HG03342 (cell line): ENCODE data around the gene DAB2IP.

Source experiments
- ATAC-seq: cut with Tn5 transposase; IDR thresholded peaks from one replicate; pipeline ENCODE4 v1.9.1; 2021; ENCODE audit warnings: mild to moderate bottlenecking, moderate library complexity; ENCODE audit not compliant: unreplicated experiment

DAB2IP gene

DNA sequence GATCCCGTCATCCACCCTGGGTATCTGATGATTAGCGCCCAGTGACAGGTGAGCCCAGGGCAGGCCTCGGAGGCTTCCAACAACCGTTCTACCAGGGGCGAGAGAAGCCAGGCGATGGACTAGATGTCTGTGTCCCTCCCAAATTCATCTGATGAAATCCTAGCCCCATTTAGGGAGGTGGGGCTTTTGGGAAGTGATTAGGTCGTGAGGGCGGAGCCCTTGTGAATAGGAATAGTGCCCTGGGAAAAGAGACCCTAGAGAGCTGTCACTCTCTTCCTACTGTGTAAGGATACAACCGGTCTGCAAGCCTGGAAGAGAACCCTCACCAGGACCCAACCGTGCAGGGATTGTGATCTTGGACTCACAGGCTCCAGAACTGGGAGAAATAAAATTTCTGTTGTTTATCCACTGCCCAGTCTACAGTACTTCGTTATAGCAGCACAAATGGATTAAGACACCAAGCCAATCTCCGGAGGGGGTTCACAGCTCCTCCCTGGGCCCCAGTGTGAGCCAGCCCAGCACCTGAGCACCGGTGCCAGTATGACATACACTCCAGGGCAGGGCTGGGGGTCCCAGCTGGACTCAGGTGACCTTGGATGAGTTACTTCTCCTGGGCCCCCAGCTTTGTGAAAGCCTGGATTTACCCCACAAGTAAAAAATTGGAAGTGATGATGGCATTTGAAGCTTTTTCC lies 162.2 kb downstream of the DAB2IP start:
- no peak for ATAC-seq

DNA sequence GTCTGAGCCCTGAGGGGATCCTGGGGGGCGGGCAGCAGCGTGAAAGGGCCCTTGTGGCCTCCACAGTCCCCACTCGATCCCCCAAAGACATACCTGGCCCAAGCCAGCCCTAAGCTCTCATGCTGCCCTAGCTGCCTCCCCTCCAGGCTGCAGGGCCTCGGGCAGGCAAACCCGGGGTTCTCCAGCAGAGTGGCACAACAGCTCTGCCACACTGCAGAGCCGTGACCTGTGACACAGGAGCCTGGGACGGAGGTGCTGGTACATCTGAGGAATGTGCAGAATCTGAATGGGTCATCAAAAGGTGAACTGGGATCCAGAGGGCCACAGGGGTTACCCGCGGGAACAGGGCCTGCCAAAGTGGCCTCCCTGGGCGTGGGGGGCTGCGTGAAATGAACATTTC lies 163.2 kb downstream of the DAB2IP start:
- ATAC-seq: no peak

DNA sequence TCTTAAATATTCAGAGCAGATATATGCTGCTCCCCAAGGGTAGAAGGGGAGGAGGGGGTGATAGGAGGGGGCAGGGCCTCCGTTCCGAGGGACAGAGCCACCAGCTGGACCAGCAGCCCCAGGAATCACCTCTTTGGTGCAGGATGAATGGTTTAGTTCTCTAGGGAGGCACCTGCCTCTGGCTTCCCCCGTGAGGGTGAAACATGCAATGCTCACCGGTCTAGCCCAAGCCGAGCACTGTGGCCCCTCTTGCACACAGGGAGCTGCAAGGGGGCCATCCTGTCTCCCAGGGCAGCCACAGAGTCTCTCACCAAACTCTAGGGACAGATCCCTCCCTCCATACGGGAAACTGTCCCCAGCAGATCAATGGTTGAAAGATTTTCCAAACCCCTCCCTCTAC lies 163.7 kb downstream of the DAB2IP start:
- ATAC-seq: no peak

DNA sequence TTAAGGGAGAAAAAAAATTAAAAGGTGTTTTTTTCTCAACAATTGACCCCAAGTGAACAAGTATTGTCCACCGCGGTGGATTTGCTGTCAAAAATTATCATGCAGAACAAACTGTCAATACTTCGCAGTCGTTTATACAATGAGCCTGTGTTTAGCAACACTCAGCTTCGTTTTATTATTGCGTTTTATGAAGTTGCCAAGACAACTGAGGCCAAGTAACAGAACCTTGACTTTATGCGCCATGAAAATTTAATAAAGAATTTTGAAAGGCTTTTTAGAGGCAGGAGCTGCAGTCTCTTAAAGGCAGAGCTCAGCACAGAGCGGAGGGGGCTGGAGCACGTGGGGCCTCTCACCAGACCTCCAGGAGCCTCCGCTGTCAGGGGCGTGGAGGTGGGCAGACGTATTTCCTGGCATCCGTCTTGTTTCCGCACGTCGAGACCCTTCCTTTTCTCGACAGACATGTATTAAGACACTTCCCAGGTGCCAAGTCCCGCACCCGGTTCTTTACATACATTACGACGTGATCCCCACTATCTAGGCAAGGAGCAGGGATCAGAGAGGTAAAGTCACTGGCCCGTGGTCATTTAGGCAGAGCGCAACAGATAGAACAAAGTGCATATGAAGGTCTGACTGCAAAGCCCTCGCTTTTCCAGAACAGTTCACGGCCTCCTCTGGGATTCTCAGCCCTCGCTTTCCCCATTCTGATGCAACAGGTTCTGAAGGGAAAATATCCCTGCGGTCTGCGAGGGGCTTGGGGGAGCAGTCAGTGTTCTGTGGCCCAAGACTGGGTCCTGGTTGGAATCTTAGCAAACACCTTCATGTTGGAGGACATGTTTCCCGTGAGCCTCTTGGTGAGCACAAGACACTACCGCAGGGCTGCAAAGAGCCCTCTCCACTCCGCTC lies 164.4 kb downstream of the DAB2IP start:
- ATAC-seq: no peak

DNA sequence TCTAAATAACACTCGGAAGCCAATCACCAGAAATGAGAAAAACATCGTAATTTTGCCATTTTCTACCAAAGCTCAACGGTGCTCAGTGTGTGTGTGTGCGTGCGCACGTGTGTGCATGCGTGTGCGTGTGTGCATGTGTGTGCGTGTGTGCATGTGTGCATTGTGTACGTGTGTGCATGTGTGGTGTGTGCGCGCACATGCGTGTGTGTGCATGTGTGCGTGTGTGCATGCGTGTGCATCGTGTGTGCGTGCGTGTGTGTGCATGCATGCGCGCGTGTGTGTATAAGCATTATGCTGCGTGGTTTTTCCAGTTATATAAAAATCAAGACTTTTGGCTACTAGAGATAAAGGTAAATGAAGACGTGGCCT lies 165.0 kb downstream of the DAB2IP start:
- ATAC-seq: no peak

DNA sequence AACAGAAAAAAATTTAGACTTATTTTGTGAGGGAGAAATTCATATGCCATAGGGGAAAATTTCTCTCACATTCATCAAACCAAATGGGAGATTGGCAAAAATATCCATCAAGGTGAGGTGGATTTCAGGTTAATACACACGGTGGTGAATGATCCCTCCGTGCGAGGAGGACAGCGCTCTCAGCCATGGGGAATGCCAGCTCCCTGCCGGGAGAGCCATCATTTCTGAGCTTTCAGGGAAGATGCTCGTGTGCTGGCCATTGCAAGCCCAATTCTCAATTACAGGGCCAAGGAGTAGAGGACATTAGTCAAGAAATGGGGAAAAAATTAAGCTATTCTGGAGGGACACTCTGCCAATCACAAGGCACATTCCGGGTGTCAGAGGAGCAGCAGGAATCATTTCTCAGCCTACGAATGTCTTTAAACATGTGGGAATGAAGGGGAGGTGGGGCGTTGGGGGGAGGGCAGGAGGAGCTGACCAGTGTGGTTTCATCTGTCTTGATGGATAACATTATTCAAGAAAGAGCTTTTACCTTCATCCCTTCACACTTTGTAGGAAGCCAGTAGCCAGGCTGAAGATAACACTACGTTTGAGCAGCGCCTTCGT lies 165.5 kb downstream of the DAB2IP start:
- no peak for ATAC-seq

DNA sequence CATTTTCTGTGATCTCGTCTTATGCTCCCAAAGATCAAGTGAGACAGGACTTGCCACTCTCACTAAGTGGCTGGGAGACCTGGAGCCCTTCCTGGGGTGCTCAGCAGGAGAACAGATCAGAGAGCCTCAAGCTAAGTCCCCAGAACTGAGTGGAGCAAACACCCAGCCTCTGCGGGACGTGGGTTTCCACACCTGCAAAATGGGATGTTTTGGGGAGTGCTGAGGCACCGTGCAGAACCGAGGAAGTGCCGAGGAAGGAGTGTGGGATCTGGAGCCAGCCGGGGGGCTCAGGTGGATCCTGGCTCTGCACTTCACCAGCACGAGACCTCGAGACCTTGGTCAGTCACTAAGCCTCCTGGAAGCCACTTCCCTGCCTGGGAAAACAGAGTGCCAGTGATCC lies 166.0 kb downstream of the DAB2IP start:
- no peak for ATAC-seq

DNA sequence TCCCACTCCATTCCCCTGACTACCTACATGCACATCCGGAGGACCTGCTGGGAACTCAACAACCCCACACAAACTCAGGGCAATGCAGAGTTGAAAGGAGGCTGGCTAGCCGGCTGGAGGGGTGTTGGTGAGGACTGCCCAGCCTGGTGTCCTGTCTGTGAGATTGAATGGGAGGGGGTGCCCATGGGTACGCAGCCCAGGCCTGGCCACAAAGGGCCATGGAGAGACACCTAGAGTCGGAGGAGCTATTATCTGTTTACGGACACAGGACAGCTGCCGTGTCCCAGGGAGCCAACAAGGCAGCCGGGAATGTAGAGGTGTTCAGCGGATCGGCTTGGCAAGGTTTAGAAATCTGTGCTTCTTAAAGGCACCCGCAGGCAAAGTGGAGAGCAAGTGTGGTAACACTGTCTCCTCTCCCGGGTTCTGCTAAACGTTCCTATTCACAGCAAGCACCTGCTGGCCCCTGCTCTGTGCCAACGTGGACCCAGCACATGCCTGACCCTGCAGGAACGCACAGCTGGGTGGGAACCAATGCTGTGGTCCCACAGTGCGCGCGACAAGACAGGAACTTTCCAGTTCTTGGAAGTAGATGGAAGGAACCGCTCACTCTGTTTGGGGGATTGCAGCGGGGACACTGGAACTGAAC lies 166.7 kb downstream of the DAB2IP start:
- no peak for ATAC-seq

DNA sequence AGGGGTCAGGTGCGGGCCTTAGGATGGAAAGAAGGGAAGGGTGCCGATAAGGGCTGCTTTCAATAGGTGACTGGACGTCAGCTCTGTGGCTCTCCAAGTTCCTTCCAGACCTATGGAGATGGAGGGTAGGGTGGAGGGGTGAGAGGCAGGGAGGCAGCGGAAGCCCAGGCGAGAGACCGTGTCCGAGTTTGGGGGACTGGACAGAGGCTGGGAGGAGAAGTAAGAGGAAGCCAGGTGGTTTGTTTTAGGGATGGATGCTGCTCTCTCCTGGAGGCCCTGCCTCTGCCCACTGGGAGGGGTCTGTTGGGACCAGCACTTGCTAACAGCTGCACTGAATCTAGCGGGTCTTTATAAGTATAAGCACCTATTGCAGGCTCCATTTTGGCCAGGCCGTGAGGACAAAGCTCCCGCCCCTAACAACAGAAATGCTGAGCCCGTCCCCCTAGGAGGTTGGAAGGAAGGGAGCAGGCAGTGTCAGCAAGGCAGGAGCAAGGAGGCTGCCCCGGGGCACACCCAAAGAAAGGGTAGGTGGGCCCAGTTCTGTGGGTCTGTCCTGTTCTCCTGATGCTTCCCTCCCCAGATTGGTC lies 167.5 kb downstream of the DAB2IP start:
- ATAC-seq: no peak

DNA sequence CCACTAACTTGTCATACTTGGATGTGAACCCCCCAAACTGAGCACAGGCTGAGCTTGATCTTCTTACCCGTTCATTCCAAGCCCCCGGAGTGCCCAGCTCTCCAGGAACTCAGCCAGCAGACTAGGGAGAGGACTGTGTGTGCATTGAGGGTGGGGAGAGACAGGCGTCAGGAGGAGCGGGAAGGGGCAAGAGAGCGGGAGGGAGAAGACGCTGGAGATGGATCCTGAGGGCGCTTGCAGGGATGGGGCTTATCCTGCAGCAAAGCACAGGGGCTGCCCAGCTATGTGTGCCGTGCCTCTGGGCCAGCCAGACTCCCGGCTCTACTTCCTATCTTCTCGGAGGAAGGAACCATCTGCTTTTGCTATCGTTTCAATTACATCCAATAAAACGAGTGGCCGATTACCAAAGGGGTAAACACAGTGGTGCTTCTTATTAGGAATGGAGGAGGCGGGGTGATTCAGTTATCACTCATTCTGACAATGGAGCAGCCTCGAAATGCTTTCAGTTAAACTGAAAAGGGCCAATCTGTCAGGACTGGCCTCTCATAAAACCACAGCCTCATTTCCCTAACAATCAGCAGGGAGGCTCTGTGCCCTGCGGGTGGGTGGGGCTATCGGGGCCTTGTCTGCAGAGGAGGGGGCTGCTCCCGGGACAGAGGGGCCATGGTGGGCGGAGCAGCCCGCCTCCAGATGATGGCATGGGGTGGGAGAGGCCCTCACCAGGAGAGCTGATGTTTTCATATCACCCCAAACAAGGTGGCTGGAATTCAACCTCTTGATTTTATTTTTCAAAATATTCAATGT lies 168.2 kb downstream of the DAB2IP start:
- no peak for ATAC-seq

DNA sequence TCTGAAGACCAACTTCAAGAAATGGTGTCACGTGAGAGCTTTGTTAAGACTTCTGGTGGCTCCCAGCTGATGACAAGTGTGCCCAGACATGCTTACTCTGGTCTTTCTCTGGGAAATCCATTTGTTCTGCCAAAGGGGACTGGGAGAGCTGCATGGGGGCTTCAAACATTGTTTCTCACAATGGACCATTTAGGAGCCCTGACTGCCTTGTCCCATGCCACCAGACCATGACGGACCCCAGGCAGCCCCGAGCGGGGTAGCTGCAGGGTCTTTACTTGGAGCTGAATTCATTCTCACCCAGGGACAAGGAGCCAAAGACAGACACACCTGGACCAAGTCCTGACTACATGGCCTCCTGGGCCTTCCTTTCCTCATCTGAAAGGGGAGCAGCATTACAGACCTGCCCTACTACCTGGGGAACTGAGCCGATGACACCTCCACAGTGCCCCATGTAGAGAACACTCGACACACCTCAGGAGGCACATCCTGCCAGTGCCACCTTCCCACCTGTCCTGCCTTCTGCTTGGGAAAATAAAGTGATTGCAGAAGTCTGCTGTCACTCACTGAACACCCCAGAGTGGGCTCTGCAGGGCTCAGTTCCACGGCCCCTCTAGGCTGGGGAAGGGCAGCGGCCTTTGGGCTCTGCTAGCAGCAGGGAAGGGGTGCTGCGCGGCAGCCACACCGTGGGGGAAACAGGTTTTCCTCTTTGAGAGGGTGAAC lies 169.0 kb downstream of the DAB2IP start:
- no peak for ATAC-seq

DNA sequence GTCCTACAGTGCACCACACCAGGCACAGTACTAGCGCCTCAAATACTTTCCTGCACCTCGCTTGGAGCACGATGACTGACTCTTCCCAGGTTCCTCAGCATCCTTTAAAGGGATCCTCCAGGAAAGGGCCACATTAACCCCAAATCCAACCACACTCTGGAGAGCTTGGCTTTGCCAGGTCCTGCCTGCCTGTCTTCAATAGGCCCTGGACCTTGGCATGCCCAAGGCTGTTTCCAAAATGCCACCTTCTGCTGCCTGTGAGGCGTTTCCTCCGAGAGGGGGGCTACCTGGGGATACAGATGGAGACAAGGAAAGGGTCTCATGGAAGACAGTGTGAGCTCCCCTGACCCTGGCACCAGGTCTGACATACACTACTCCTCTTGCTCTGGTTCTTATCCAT lies 169.9 kb downstream of the DAB2IP start:
- no peak for ATAC-seq

DNA sequence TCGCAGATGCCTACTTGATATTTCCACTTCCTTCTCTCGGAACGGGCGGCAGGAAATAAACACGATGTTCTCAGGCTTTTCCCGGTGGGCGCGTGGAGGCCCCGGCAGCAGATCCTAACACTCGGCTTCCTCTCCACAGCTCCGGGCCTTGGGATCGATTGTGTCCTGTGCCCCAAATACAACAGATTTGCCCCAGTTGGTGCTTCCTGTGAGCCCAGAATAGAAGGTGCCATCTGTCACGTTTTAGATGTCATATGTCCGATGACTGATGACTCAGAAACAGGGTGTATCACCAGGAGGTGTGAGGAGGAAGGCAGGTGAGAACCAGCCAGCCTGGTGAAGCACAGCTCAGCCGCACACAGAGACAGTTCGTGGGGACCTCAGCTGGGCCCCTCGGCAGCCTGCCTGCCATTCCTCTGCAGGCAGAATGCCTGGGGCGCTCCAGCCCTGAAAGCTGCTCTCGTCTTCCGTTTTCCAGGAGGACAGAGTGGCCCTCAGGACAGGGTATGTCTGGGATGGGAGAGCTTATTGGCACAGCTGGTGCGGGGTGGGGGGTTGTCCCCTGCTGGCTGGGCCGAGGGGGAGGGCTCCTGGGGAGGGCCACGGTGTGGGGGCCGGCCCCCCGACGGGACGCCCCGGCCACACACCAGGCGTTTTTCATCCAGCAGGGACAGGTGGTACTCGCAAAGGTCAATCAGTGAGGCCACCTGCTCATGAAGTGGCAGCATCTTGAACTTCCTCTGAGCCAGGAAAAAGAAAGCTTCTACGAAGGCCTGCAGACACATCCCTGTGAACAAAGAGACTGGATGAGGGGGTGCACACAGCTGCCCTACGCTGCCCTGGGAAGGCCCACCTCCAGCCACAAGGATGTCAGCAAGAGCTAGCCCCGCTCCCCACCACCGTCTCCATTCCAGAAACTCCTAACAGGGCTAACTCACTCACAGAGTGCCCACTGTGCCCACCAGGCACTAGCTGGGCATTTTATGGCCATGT lies 171.0 kb downstream of the DAB2IP start:
- ATAC-seq: no peak

DNA sequence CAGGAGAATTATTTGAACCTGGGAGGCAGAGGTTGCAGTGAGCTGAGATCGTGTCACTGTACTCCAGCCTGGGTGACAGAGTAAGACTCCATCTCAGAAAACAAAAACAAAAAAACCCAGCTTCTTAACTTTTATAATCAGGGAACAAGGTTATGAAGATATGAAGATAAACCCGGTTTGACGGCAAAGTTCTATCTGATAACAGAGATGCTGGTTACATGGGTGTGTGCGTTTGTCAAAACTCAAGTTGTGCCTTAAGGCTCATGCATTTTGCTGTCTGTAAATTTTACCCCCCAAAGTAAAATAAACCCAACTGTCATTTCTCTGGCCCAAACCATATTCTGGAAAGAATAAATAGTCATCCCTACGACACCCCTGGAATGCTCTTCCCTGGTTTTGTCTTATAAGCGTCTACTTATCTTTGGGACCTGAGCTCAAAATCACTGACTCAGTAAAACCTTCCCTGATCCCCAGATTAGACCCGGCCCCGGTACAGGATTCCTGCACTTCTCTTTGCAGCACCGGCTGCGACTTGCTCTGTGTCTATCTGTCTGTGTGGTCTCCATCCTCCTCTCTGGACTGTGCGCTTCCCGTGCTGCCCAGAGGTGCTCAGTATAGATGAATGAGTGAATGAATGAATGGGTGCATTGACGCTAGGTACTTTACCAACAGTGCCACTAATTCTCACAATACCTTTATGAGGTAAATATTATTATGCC lies 172.2 kb downstream of the DAB2IP start:
- ATAC-seq: no peak

DNA sequence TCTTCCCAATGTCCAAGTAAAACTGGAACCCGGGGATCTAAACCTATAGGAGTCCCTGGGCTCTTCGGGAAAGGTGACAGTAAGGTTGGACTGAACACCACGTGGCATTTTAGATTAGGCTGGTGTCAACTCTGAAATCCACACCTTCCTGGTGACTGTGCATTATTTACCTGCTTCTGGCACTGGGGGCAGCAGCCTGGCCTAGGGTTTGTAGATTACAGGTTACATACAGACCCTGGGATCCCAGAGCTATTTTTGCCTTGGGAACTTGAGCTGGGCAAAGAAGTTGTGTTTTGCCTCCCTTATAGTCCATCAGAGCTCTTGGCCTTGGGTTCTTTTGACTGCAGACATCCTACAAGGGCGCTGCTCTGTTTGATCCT lies 173.2 kb downstream of the DAB2IP start:
- no peak for ATAC-seq

DNA sequence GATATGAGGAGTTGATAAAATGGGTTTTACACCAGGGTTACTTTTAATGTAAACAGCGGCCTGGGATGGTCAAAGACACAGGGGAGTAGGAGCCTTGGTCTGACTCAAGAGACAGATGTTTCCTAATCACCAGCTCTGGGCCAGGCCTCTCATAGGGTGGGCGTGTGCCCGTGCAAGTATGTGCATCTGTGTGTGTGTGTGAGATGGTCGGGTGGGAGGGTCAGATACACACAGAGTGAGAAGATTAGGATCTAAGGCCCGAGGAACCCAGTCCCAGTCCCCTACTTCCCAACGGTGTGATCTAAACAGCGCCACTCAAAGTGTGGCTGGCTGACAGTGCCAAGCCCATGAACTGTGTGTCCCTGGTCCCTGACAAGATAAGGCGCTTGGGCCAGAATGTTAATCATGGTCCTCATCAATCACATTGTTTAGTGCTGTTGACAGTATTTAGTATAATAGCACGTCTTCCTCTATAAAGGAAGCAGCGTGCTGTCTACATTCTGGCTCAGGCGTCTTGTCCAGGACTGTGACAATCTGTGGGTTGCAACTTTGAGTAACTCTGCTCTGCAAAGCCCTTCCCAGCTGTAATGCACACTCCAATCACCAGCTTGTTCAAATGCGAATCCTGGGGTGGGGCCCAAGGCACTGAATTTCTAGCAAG lies 173.7 kb downstream of the DAB2IP start:
- no peak for ATAC-seq

DNA sequence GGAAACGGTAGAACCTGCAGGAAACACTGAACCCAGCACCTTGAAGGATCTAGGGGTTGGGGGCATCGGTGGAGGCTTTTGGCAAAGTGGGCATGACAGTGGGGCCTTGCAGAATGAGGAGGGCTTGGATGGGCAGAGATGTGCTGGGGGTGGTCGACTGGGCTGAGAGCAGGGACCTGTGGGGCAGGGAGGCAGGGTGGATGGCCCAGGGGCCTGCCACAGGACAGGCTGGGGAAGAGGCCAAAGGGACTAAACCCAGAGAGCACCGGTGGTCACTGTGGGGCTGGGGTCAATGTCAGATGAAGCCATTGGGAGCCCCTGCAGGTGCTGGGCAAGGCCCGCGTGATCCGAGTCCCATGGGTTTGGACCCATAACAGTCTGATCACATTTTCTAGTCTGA lies 175.3 kb downstream of the DAB2IP start:
- ATAC-seq: no peak
